NCI-H187 (cell line): ENCODE data around the gene MYL4.
"Not testable (repeated sequence)": the region's sequence is repeated elsewhere in the genome, so short reads cannot be mapped to it uniquely, and the experiment has no call there.

ENCODE experiments used
- DNase-seq, 2 experiments: peaks; one replicate each; lab custom pipeline; 2025; lab: John Stamatoyannopoulos, UW

Gene MYL4

GRCh38 chr17:47221154-47221553 is 12.0 kb downstream of the MYL4 start:
- no peak for DNase-seq

GRCh38 chr17:47222047-47222446 is 12.9 kb downstream of the MYL4 start:
- DNase-seq = no peak

DNA sequence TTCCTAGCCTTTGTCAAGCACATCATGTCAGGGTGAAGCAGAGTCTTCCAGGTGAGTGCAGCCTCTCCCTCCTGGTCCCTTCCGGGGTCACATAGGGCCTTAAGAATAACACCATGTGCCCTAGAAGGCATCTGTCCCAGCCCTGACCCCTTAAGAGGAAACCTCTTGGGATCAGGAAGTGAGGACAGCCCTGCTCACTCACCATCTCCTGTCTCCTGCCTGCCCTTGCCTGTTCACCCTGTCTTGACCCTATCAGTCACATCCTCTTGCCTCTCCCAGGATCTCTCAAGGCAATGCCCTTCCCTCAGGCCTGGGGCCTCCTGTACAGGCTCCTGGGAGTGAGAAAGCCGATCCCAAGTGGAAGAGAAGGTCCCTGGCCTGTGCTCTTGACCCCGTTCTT is 13.9 kb downstream of the MYL4 start:
- DNase-seq = no peak

- no peak for DNase-seq
Measured at GRCh38 chr17:47223460-47223859, 14.3 kb downstream of the MYL4 start.

GRCh38 chr17:47224077-47224476 is 14.9 kb downstream of the MYL4 start:
- DNase-seq = not testable (repeated sequence)

GRCh38 chr17:47224966-47225365 is 15.8 kb downstream of the MYL4 start:
- no peak for DNase-seq

DNA sequence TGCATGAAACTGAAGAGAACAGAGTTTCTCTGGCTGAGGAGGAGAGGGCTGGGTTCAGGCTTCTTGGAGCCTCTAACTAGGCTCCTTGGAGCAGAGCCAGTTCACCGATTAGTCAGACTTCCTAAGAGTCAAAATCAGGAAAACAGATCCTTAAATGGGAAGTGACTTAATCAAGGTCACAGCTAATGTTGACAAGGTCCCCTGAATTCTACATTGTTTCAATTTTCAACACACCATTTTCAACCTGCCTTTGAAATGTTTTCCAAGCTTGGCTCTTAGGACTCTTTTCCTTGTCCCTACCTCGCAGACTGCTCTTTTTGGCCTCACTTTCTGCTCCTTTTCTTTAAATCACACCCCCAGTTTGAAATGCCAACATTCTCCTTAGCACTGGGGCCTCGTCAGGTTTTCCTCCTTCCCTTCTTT is 16.3 kb downstream of the MYL4 start:
- no peak for DNase-seq

- no peak for DNase-seq
Measured at GRCh38 chr17:47225911-47226688, 17.0 kb downstream of the MYL4 start.

GRCh38 chr17:47227862-47228261 is 18.7 kb downstream of the MYL4 start:
- DNase-seq = no peak

DNA sequence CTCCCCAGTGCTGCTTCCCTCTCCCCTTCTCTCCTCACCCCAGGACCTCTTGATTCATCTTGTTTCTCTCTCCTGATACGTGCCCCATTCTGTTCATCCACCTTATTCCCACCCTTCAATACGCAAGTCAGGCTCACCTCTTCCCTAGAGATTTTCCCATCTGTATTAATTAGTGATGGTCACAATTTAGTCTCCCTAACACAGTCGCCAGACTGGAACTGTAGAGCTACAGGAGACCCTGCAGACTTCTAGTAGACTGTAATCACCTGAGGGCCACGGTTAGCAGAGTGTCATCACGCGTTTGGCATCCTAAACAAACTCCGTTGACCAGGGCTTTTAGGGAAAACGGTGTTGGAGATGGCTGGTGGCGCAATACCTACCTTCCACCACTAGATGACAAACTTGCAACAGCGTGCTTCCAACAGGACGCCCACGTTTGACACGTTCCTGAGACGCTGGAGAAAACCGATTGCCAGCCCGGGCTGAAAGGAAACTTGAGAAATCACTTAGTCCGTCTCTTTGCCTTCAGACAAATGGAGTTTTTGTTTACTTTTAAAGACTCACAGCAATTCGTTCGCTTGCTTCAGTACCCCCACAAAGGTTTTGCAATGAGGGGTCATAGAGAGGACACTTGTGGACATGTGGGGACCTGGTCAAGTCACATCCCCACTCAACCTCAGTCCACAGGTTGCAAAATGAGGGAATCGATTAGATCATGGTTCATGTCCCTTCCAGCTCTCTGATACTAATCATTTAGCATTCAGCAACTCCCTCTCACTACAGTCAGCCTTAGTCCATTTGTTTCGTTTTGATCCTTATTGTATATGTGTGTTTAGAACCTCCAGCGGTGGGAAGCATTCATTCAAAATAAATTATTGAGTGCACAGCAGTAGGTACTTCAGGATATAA is 20.6 kb downstream of the MYL4 start:
- peak in 1 of 2 experiments; percentile 55 for DNase-seq

DNA sequence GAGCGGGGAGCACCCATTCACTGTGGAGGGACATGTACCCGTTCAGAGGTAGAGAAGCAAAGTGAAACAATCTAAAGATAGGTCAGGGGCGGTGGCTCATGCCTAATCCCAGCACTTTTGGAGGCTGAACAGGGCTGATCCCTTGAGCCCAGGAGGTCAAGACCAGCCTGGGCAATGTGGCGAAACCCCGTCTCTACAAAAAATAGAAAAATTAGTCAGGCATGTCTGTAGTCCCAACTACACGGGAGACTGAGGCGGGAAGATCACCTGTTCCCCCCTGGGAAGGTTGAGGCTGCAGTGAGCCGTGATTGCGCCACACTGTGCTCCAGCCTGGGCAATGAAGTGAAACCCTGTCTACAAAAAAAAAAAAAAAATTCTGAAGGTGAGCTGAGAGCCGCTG is 21.7 kb downstream of the MYL4 start:
- DNase-seq = no peak

- DNase-seq = no peak
Measured at GRCh38 chr17:47231334-47231733, 22.2 kb downstream of the MYL4 start.

- no peak for DNase-seq
Measured at GRCh38 chr17:47231866-47232265, 22.7 kb downstream of the MYL4 start.

GRCh38 chr17:47232465-47232864 is 23.3 kb downstream of the MYL4 start:
- no peak for DNase-seq

GRCh38 chr17:47235506-47235905 is 26.4 kb downstream of the MYL4 start:
- DNase-seq = no peak

- DNase-seq = no peak
Measured at GRCh38 chr17:47235923-47236322, 26.8 kb downstream of the MYL4 start.

GRCh38 chr17:47237841-47238240 is 28.7 kb downstream of the MYL4 start:
- no peak for DNase-seq

DNA sequence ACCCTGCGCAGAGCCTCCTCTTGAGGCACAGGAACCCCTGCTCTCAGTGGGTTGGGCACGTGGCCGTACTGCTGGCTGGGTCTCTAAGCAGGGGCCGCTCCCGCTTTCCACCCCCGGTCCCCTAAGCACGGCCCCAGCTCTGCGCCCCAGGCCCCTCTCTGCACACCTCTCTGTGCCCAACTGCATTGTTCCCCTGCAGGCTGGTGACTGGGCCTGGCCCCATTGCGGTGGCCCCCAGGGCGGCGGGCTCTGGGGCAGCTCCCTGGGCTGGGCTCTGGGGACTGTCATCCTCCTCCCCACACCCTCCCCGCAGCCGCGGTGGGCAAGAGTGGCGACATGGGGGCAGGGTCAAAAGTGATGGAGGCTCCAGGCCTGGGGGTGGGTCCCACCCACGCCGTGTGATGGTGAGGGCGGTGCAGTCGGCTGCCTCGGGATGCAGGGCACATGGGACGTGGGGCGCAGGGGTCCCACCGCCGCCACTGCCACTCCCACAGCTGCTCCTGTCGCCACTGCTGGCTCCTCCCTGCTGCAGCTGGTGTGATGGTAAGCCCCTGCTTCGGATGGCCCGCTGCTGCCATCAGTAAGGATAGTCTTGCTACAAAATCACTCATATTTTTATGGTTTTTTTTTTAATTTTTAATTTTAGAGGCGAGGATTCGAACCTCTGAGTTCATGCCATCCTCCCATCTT is 29.3 kb downstream of the MYL4 start:
- DNase-seq = no peak

GRCh38 chr17:47239619-47239966 is 30.4 kb downstream of the MYL4 start:
- DNase-seq = no peak

- no peak for DNase-seq
Measured at GRCh38 chr17:47239967-47240651, 31.0 kb downstream of the MYL4 start.

GRCh38 chr17:47240806-47241205 is 31.7 kb downstream of the MYL4 start:
- no peak for DNase-seq

GRCh38 chr17:47242648-47243047 is 33.5 kb downstream of the MYL4 start:
- DNase-seq = no peak
